Heart left ventricle (tissue), 16 donors: ENCODE data around the gene OR51A2. TPM values are rescaled to one million over a fixed set of nuclear protein-coding genes. Genes with fewer than 3 reads are reported as not detected.

Experiments used
- ATAC-seq, 4 donors: fragments of 200-7000 bp; cut with Tn5 transposase; one replicate each; pipeline ENCODE4 v1.9.1; 2020 to 2022; ENCODE audit warnings: moderate library complexity in 4 of 4, mild to moderate bottlenecking in 3 of 4, moderate number of reproducible peaks in 1 of 4
- DNase-seq, 5 donors: peaks; one replicate each; pipeline ENCODE4 v3.0.0-alpha.2; 2020
- H3K27ac ChIP-seq, 12 donors: fragments of 200-600 bp; sonication (generic) in 4 of 12; one replicate each; pipeline versions ENCODE4 v1.5.0 to v1.8.0; 2016 to 2022; ENCODE audit warnings: mild to moderate bottlenecking in 2 of 12
- H3K27me3 ChIP-seq, 9 donors: fragments of 200-600 bp; sonication (generic) in 2 of 9; one replicate each; pipeline versions ENCODE4 v1.5.1 to v1.8.0; 2016 to 2022; ENCODE audit warnings: mild to moderate bottlenecking in 3 of 9
- H3K36me3 ChIP-seq, 9 donors: fragments of 200-600 bp; sonication (generic) in 2 of 9; one replicate each; pipeline versions ENCODE4 v1.5.0 to v1.8.0; 2018 to 2022; ENCODE audit warnings: mild to moderate bottlenecking in 2 of 9
- H3K4me1 ChIP-seq, 12 donors: fragments of 200-600 bp; sonication (generic) in 4 of 12; one replicate each; pipeline versions ENCODE4 v1.5.0 to v1.8.0; 2016 to 2022; ENCODE audit warnings: mild to moderate bottlenecking in 3 of 12
- H3K4me3 ChIP-seq, 12 donors: fragments of 200-600 bp; sonication (generic) in 4 of 12; one replicate each; pipeline versions ENCODE4 v1.5.0 to v1.8.0; 2017 to 2022; ENCODE audit warnings: mild to moderate bottlenecking in 9 of 12, moderate library complexity in 4 of 12
- H3K9me3 ChIP-seq, 12 donors: fragments of 200-600 bp; sonication (generic) in 4 of 12; one replicate each; pipeline versions ENCODE4 v1.5.0 to v1.8.0; 2016 to 2022; ENCODE audit warnings: mild to moderate bottlenecking in 1 of 12
- CTCF ChIP-seq, 12 donors: fragments of 200-600 bp; sonication (generic) in 4 of 12; IDR thresholded peaks; one replicate each; pipeline versions ENCODE4 v1.5.0 to v1.8.0; 2018 to 2022; ENCODE audit warnings: antibody characterized with exemption in 12 of 12, mild to moderate bottlenecking in 5 of 12
- POLR2A ChIP-seq, 2 donors: fragments of 450-650 bp; IDR thresholded peaks; one replicate each; pipeline ENCODE4 v1.6.1; 2017; ENCODE audit warnings: antibody characterized with exemption in 2 of 2, mild to moderate bottlenecking in 2 of 2, moderate library complexity in 2 of 2
- WGBS, 4 donors: extraction: QIAGEN DNeasy Blood & Tissue Kit in 2 of 4; methylation state at CpG; one replicate each; pipeline versions ENCODE4 v1.1.5 to v1.1.7; 2013 to 2018; 5-methylcytosine and 5-hydroxymethylcytosine counted together
- intact Hi-C, 10 donors: fragments of 100-400 bp; cut with DNase I; formaldehyde crosslinking; loops; one replicate each; pipeline versions ENCODE4 v1.11.1 to v1.14.2; 2022
- polyA plus RNA-seq, 2 donors: library from polyadenylated mRNA; stranded (reverse); fragments of 200-250 nt; gene quantifications; one replicate each; pipeline ENCODE4 v1.2.3, GENCODE V29; 2013
- total RNA-seq, 9 donors: library from RNA; depleted of rRNA in 2 of 9; stranded (reverse); fragments of >200 nt in 2 of 9; fragmentation: NEBNext Ultra II Directional in 3 of 9; extraction: Animal tissue kit (Norgen Biotek cat#: 25700) in 3 of 9; gene quantifications; one replicate each; pipeline versions ENCODE4 v1.1.0 to v1.2.4, GENCODE V29; 2016 to 2023
- donor health status: ischemic (EF 13 %, LVEDD 7.1; RV severe dilation, severe dysfunction).
- donor health status: healthy with polysubstance abuse.
- donor health status: DM: no; HTN: yes; CAD: no.
- donor health status: DM: no; HTN: no; CAD: no.
- donor health status: ischemic (EF 25% LVEDD 6.9; RV normal size, moderate dysfunction).
- donor health status: ischemic (EF 25% LVEDD 5.7; RV mildly dilated, moderate dysfunction).
- donor health status: healthy.
- donor health status: DM: yes; HTN: yes; CAD: no.
- donor health status: ischemic (EF 35%, LVEDD 5.7; RV mildly dilated, moderate dysfunction).
- donor health status: nonischemic (EF 11% LVEDD 7.7; RV severe dilation, severe dysfunction).
- donor health status: DM: yes; HTN: yes; CAD: no.
- donor health status: PGD.
- donor health status: ischemic (EF 29% LVEDD 5.4; RV normal size, mild dysfunction).
- donor health status: nonischemic (EF 23%, LVEDD 6.1; RV moderate dilation, normal function).

OR51A2 gene
- total and polyA plus RNA-seq, 11 donors, result not detected

- no peaks in the 10 kb centered on the region for H3K36me3 ChIP-seq
- ATAC-seq, result no peak
- WGBS, 4 donors, result 58 to 86% (median 82%) methylated on average over 4 of the region's 4 CpGs
- no peak for TF ChIP-seq CTCF (IDR thresholded peaks at IDR 0.05)
- no peak for TF ChIP-seq POLR2A (IDR thresholded peaks at IDR 0.05)
- H3K4me3 ChIP-seq, result no peak overlapping the region
- H3K27ac ChIP-seq, result no peak overlapping the region
- H3K4me1 ChIP-seq, result no peaks in the 10 kb centered on the region
- H3K27me3 ChIP-seq, result no peaks in the 10 kb centered on the region
- no peak for DNase-seq
- H3K9me3 ChIP-seq, result peaks cover 0 to 4% (median 0%) of the 10 kb centered on the region in 12 donors
- intact Hi-C loops, result no loop called here
Observed at GRCh38 chr11:4932751-4933150, 22.8 kb downstream of the OR51A2 start.

DNA sequence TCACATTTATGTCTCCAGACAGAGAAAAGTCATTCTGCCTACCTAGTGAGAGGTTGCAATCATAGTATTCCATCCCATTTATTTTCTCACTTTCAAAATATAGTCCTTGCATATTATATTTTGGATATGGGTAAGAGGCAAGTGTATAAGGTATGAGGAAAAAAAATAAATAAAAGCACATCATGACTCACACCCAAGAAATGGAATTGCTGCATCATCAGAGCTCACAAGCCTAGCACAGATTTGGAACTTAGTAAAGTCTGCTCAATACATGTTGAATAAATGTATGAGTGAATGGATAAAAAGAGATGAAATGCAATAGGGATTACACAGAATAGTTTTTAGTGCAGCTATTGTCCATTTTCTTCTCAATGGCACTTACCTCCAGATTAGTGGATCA is 28.9 kb downstream of the OR51A2 start:
- Histone ChIP-seq H3K4me1 (no peaks in the 10 kb centered on the region), H3K36me3 (no peaks in the 10 kb centered on the region), H3K9me3 (no peaks in the 10 kb centered on the region), H3K27ac (no peak overlapping the region), H3K27me3 (no peaks in the 10 kb centered on the region), H3K4me3 (no peak overlapping the region)
- TF ChIP-seq CTCF (IDR thresholded peaks at IDR 0.05), result no peak
- no peak for TF ChIP-seq POLR2A (IDR thresholded peaks at IDR 0.05)
- ATAC-seq (no peak), DNase-seq (no peak)
- intact Hi-C loops, result no loop called here

DNA sequence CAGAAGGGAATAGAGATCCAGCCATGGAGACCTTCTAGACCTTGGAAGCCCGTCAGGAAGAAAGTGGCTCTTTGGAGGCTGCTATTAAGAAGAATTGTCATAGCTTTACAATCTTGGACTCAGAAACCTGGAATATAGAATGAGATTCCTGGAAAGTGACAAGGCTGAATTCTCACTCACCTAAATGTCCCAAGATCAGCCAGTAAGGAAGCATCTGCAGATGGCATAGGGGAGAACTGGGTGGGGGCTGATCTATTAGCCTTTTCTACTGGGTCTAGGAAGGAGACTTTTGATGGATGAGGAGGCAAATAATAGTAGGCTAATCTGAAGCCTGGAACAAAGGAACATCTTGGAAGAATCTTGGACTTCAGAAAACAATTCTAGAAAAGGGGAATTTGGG is 31.3 kb downstream of the OR51A2 start, which contains the start of gene OR51G1:
Gene OR51G1, minus strand, starts transcription at position 101 of the 400 bp plus-strand sequence. Its CDS starts 0 bp downstream, at position 101.
- intact Hi-C loops, result no loop called here
- Histone ChIP-seq H3K36me3 (no peaks in the 10 kb centered on the region), H3K4me3 (no peak within 1 kb of the TSS), H3K9me3 (no peaks in the 10 kb centered on the region), H3K27me3 (no peaks in the 10 kb centered on the region), H3K4me1 (no peaks in the 10 kb centered on the region), H3K27ac (no peak within 1 kb of the TSS)
- WGBS, 4 donors, result 57 to 92% (median 74%) methylated on average over 1 of the region's 1 CpG
- ATAC-seq (no peak), DNase-seq (no peak)
- no peak for TF ChIP-seq POLR2A (IDR thresholded peaks at IDR 0.05)
- no peak for TF ChIP-seq CTCF (IDR thresholded peaks at IDR 0.05)

DNA sequence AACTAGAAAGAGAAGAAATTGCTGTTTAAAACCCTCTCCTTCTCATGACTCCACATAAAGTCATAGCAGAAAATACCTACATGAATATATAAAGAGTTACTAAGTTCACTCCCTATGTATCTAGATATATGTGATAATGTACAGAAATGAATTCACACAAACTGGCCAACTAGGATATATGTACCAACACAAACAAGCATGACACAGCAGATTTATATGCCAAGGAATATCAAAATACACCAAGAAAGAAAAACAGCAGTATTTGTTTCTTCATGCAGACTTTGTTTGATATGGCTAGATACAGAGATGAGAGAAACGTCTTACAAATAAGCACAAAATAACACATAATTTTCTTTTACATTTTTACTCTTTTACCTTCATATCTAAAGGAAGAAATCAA is 33.2 kb downstream of the OR51A2 start:
- intact Hi-C loops, result no loop called here
- Histone ChIP-seq H3K4me1 (no peaks in the 10 kb centered on the region), H3K9me3 (no peaks in the 10 kb centered on the region), H3K36me3 (no peaks in the 10 kb centered on the region), H3K27me3 (no peaks in the 10 kb centered on the region), H3K27ac (no peak overlapping the region), H3K4me3 (no peak overlapping the region)
- DNase-seq (no peak), ATAC-seq (no peak)
- TF ChIP-seq CTCF (IDR thresholded peaks at IDR 0.05) (no peak), POLR2A (IDR thresholded peaks at IDR 0.05) (no peak)
- 55 to 59% (median 57%) methylated on average over 1 of the region's 1 CpG for WGBS, 4 donors
